H1 (cell line): ENCODE results near the gene TNRC6B. TPM values are rescaled to one million over a fixed set of nuclear protein-coding genes. Genes with fewer than 3 reads are reported as not detected.

Experiments
- SAP30 ChIP-seq: fragments of 300-600 bp; sonication (generic); IDR thresholded peaks from 2 replicates; pipeline ENCODE4 v1.7.1; 2012; ENCODE audit warnings: low read length, moderate library complexity, mild to moderate bottlenecking, inconsistent platforms; ENCODE audit not compliant: insufficient read depth, insufficient replicate concordance
- polyA plus RNA-seq, 7 experiments: library from polyadenylated mRNA; depleted of rRNA in 3 of 7; stranded (reverse) in 5 of 7; unstranded in 2 of 7; fragments of >200 nt in 5 of 7; fragments of 200-250 nt in 2 of 7; gene quantifications; 1 replicate in 5 of 7; 2 replicates in 1 of 7; 4 replicates in 1 of 7; pipeline versions ENCODE4 v1.2.1 to v1.2.3, GENCODE V29; 2011 to 2013; ENCODE audit warnings: missing spikeins in 2 of 7, mixed read lengths in 2 of 7
- total RNA-seq: library from RNA; stranded (reverse); fragmentation: NEBNext Ultra II Directional; extraction: Animal tissue kit (Norgen Biotek cat#: 25700); gene quantifications from 2 replicates; pipeline ENCODE4 v1.2.1, GENCODE V29; 2021

Gene TNRC6B
- total and polyA plus RNA-seq, 2 of the 8 experiments (the other 6 are each of a cell fraction or from before 2014, with no cell fraction given) = 12.5 to 48.9 TPM

DNA sequence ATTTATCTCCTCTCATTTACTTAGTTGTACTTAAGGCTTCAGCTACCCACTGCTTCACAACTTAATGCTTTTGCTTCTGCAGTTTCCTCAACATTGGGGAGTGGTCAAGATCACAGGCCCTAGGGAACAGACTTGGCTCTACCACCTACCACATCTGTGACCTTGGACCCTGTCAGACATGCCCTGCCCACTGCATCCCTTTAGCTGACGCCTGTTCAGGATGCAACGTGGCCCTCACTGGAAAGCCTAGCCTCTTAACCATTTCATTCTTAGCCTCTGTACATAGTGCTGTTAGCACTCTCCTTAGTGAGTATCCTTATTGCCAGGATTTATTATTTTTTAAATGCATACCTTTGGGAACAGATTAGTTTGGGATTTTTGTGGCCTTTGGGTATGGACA is 34.4 kb downstream of the TNRC6B start (continued):
- TF ChIP-seq SAP30 = no peak
